ENCODE results near the gene SLC25A29. TPM values are rescaled to one million over a fixed set of nuclear protein-coding genes. Genes with fewer than 3 reads are reported as not detected.

The SLC25A29 gene
- total RNA-seq, 1 donor from 2014 or later, result 57.0 TPM

GRCh38 chr14:100321473-100322137, 15.4 kb upstream of the SLC25A29 start:
- H3K27ac Mint-ChIP-seq (ENCODE audit: unreplicated experiment), result no peak overlapping the region

GRCh38 chr14:100320157-100320856, 14.1 kb upstream of the SLC25A29 start:
- Mint-ChIP-seq H3K4me3 (ENCODE audit: unreplicated experiment) (no peak overlapping the region), H3K36me3 (ENCODE audit: unreplicated experiment) (no peaks in the 10 kb centered on the region), H3K27me3 (ENCODE audit: unreplicated experiment) (no peaks in the 10 kb centered on the region), H3K9me3 (ENCODE audit: unreplicated experiment) (no peaks in the 10 kb centered on the region), H3K27ac (ENCODE audit: unreplicated experiment) (no peak overlapping the region), H3K4me1 (ENCODE audit: unreplicated experiment) (peaks cover 7% of the 10 kb centered on the region)
- no peak for TF ChIP-seq CTCF (IDR thresholded peaks at IDR 0.05)
- DNase-seq (ENCODE audit: extremely low spot score, unreplicated experiment), result no peak

More at GRCh38 chr14:100321473-100322137, 15.4 kb upstream of the SLC25A29 start:
- Mint-ChIP-seq H3K36me3 (ENCODE audit: unreplicated experiment) (no peaks in the 10 kb centered on the region), H3K4me1 (ENCODE audit: unreplicated experiment) (peaks cover 7% of the 10 kb centered on the region), H3K27me3 (ENCODE audit: unreplicated experiment) (no peaks in the 10 kb centered on the region), H3K4me3 (ENCODE audit: unreplicated experiment) (no peak overlapping the region), H3K9me3 (ENCODE audit: unreplicated experiment) (no peaks in the 10 kb centered on the region)
- DNase-seq (ENCODE audit: extremely low spot score, unreplicated experiment), result no peak
- TF ChIP-seq CTCF (IDR thresholded peaks at IDR 0.05), result no peak

- Mint-ChIP-seq H3K36me3 (ENCODE audit: unreplicated experiment) (no peaks in the 10 kb centered on the region), H3K4me3 (ENCODE audit: unreplicated experiment) (no peak overlapping the region), H3K9me3 (ENCODE audit: unreplicated experiment) (no peaks in the 10 kb centered on the region), H3K27me3 (ENCODE audit: unreplicated experiment) (no peaks in the 10 kb centered on the region), H3K27ac (ENCODE audit: unreplicated experiment) (no peak overlapping the region), H3K4me1 (ENCODE audit: unreplicated experiment) (peaks cover 10% of the 10 kb centered on the region)
- TF ChIP-seq CTCF (IDR thresholded peaks at IDR 0.05), result peak; percentile 67
- no peak for DNase-seq (ENCODE audit: extremely low spot score, unreplicated experiment)
These were observed 11.9 kb upstream of the SLC25A29 start for GRCh38 chr14:100317912-100318808.

- Mint-ChIP-seq H3K27ac (ENCODE audit: unreplicated experiment) (no peak overlapping the region), H3K4me1 (ENCODE audit: unreplicated experiment) (peaks cover 14% of the 10 kb centered on the region), H3K9me3 (ENCODE audit: unreplicated experiment) (no peaks in the 10 kb centered on the region), H3K36me3 (ENCODE audit: unreplicated experiment) (no peaks in the 10 kb centered on the region), H3K4me3 (ENCODE audit: unreplicated experiment) (no peak overlapping the region), H3K27me3 (ENCODE audit: unreplicated experiment) (no peaks in the 10 kb centered on the region)
- no peak for DNase-seq (ENCODE audit: extremely low spot score, unreplicated experiment)
- no peak for TF ChIP-seq CTCF (IDR thresholded peaks at IDR 0.05)
These were observed 11.1 kb upstream of the SLC25A29 start for GRCh38 chr14:100317389-100317788.

Measured in osteocyte (in vitro differentiated cells).